ENCODE measurements around the gene HSPA4L.

Gene HSPA4L

DNA sequence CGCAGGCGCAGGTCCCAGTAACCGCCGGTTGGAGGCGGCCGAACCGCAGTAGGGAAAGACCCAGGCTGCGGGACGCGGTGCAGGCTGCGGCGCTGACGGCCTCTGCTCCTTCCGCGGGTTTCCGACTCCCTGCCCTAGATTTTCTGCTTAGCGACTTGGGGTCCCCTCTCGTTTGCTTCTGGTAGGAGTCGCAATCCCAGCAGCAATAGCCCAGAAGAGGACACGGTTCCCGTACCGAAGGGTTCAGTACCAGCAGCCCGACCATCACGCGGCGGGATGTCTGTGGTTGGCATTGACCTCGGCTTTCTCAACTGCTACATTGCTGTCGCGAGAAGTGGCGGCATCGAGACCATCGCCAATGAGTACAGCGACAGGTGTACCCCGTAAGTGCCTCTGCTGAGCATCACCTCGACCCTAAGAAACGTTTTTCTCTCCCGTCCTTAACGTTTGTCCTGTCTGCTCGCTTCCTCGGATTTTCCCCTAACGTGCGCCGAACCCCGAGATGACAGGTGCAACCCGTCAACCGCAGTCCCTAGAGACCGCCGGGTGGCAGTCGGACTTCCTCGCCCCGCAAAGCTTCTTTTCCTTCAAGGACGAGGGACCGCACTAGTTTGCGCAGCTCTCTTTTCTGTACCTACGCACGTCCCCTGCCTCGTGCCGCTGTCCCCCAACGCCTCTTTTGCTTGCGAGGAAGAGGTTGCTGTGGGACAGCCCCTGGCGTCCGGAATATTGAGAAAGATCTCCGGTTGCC lies at the start of gene HSPA4L:
Gene HSPA4L (plus strand): TSS at position 48 of the 751 bp plus-strand sequence. CDS start 229 bp downstream, at position 277.
- H3K27ac ChIP-seq (ENCODE audit: low read length) = no peak within 1 kb of the TSS
- H3K36me3 ChIP-seq (ENCODE audit: control insufficient read depth, low read depth, low read length) = no peaks in the 10 kb centered on the region
- peak within 1 kb of the TSS; percentile 90 for H3K4me3 ChIP-seq (ENCODE audit: low read length)
- peaks cover 49% of the 10 kb centered on the region for H3K27me3 ChIP-seq (ENCODE audit: control insufficient read depth, insufficient read depth, low read length)
- H3K4me1 ChIP-seq (ENCODE audit: control insufficient read depth, low read depth, low read length) = peaks cover 4% of the 10 kb centered on the region
- peak within 1 kb of the TSS; percentile 58 for H3K9ac ChIP-seq (ENCODE audit: low read length)
- H3K9me3 ChIP-seq (ENCODE audit: control insufficient read depth, low read depth, low read length) = no peaks in the 10 kb centered on the region

DNA sequence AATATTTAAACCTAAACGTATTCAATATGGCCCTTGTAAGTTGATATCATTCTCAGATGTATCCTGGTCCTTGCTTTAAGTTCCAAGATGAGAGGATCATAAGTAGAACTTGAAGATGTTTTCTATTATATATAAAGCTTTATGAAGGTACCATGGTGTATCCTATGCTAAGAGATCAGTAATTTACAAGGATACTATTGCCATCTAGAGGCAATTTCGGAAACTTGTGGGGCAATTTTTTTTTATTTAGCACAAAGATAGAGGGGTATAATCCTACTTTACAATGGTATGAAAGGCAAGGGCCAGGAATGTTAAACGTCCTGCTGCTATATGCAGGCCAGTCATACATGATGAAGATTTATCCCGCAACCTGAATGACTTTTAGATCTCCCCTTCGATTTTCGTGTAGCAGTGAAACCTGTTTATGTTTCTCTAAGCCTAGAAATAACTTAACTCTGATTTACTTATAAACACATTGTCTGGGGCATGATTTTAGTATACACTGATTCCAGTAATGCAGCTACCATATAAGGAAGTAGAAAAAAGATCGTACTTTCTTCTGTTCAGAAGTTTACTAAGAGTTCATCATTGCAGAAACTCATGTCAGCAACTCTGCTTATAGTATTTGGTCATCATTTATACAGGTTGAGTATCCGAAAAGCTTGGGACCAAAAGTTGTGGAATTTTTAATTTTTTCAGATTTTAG lies 49.3 kb upstream of the HSPA4L start:
- no peak overlapping the region for H3K27ac ChIP-seq (ENCODE audit: low read length)

DNA sequence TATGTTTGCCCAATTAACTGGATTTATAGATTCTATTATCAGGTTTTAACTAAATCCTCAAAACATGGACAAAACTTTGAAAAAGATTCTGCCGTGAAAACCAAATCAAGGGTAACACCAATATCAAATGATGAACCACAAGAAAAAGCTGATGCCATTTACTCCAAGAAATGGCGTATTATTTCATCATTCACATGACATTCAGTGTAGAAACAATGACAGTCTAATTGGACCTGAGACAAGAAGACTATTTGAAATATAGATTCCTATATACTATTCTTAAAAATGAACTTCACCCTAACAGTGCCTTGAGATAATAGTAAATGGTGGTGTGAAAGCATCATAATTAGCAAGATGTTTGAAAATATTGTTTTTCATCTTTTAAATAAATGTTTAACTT lies 47.1 kb upstream of the HSPA4L start:
- H3K9me3 ChIP-seq (ENCODE audit: control insufficient read depth, low read depth, low read length) = no peaks in the 10 kb centered on the region
- no peak overlapping the region for H3K9ac ChIP-seq (ENCODE audit: low read length)
- no peak overlapping the region for H3K4me3 ChIP-seq (ENCODE audit: low read length)
- no peak overlapping the region for H3K27ac ChIP-seq (ENCODE audit: low read length)
- H3K4me1 ChIP-seq (ENCODE audit: control insufficient read depth, low read depth, low read length) = no peaks in the 10 kb centered on the region
- H3K27me3 ChIP-seq (ENCODE audit: control insufficient read depth, insufficient read depth, low read length) = no peaks in the 10 kb centered on the region
- no peaks in the 10 kb centered on the region for H3K36me3 ChIP-seq (ENCODE audit: control insufficient read depth, low read depth, low read length)

More for the DNA sequence above, 49.3 kb upstream of the HSPA4L start:
- Histone ChIP-seq H3K9ac (ENCODE audit: low read length) (no peak overlapping the region), H3K4me3 (ENCODE audit: low read length) (no peak overlapping the region), H3K27me3 (ENCODE audit: control insufficient read depth, insufficient read depth, low read length) (no peaks in the 10 kb centered on the region), H3K9me3 (ENCODE audit: control insufficient read depth, low read depth, low read length) (no peaks in the 10 kb centered on the region), H3K36me3 (ENCODE audit: control insufficient read depth, low read depth, low read length) (no peaks in the 10 kb centered on the region), H3K4me1 (ENCODE audit: control insufficient read depth, low read depth, low read length) (no peaks in the 10 kb centered on the region)

DNA sequence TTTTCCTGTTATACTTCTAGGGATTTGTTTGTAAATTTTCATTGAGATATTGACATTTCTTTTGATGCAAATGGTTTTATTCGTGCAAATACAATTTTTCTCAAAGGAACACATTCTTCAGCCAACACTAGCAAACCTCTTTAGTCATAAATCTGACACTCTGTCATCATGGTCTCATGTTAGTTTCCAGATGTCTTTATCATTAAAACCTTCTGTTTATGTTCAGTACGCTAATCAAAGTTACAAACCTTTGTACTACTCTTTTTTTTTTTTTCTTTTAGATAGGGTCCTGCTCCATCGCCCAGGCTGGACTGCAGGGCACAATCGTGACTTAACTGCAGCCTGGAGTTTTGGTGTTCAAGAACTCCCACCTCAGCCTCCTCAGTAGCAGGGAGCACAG lies 44.8 kb upstream of the HSPA4L start:
- no peaks in the 10 kb centered on the region for H3K4me1 ChIP-seq (ENCODE audit: control insufficient read depth, low read depth, low read length)
- H3K27ac ChIP-seq (ENCODE audit: low read length) = no peak overlapping the region
- H3K4me3 ChIP-seq (ENCODE audit: low read length) = no peak overlapping the region
- H3K9ac ChIP-seq (ENCODE audit: low read length) = no peak overlapping the region
- H3K9me3 ChIP-seq (ENCODE audit: control insufficient read depth, low read depth, low read length) = no peaks in the 10 kb centered on the region
- H3K36me3 ChIP-seq (ENCODE audit: control insufficient read depth, low read depth, low read length) = no peaks in the 10 kb centered on the region
- no peaks in the 10 kb centered on the region for H3K27me3 ChIP-seq (ENCODE audit: control insufficient read depth, insufficient read depth, low read length)

DNA sequence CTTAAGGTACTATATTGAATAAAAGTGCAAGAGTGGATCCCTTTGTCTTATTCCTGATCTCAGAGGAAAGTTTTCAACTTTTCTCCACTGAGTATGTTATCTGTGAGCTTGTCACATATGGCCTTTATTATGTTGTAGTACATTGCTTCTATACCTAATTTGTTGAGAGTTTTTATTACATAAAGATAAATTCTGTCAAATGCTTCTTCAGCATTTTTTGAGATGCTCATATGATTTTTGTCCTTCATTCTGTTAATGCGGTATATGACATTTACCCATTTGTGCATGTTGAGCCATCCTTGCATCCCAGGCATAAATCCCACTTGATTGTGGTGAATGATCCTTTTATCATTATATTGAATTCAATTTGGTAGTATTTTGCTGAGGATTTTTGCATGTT lies 40.9 kb upstream of the HSPA4L start:
- H3K27me3 ChIP-seq (ENCODE audit: control insufficient read depth, insufficient read depth, low read length) = no peaks in the 10 kb centered on the region
- no peaks in the 10 kb centered on the region for H3K4me1 ChIP-seq (ENCODE audit: control insufficient read depth, low read depth, low read length)
- H3K9me3 ChIP-seq (ENCODE audit: control insufficient read depth, low read depth, low read length) = no peaks in the 10 kb centered on the region
- no peak overlapping the region for H3K9ac ChIP-seq (ENCODE audit: low read length)
- H3K36me3 ChIP-seq (ENCODE audit: control insufficient read depth, low read depth, low read length) = no peaks in the 10 kb centered on the region
- H3K27ac ChIP-seq (ENCODE audit: low read length) = no peak overlapping the region
- no peak overlapping the region for H3K4me3 ChIP-seq (ENCODE audit: low read length)

DNA sequence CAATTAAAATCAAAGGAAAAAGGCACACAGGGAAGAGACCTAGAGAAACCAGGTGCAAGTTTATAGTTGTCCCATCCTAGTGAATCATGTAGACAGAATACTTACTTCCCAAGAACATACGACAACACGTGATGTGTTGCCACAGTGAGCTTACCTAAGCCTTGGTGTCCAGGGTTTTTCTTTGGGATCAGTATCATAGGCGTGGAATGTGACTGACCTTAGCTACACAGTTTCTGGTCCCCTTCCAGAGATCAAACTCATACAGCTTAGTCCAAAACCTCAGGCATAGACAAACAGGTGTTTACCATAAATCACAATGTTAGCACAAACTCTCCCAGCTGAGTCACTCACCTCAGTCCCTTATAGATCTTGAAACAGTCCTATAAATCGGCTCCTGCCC lies 34.2 kb upstream of the HSPA4L start:
- Histone ChIP-seq H3K36me3 (ENCODE audit: control insufficient read depth, low read depth, low read length) (no peaks in the 10 kb centered on the region), H3K9ac (ENCODE audit: low read length) (no peak overlapping the region), H3K27me3 (ENCODE audit: control insufficient read depth, insufficient read depth, low read length) (no peaks in the 10 kb centered on the region), H3K9me3 (ENCODE audit: control insufficient read depth, low read depth, low read length) (no peaks in the 10 kb centered on the region), H3K4me1 (ENCODE audit: control insufficient read depth, low read depth, low read length) (no peaks in the 10 kb centered on the region), H3K4me3 (ENCODE audit: low read length) (no peak overlapping the region), H3K27ac (ENCODE audit: low read length) (no peak overlapping the region)

DNA sequence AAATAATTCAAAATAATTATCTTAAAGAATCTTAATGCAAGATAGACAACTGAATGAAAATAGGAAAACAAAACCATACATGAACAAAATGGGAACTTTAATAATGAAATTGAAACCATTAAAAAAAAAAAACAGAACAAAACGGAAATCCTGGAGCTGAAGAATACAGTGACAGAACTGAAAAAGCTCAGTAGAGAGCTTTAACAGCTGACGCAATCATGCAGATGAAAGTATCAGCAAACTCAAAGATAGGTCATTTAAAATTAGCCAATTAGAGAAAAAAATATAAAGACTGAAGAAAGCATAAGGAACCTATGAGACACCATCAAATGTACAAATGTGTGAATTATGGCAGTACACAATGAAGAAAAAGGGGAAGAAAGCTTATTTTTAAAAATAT lies 33.2 kb upstream of the HSPA4L start:
- Histone ChIP-seq H3K9me3 (ENCODE audit: control insufficient read depth, low read depth, low read length) (no peaks in the 10 kb centered on the region), H3K4me1 (ENCODE audit: control insufficient read depth, low read depth, low read length) (no peaks in the 10 kb centered on the region), H3K9ac (ENCODE audit: low read length) (no peak overlapping the region), H3K27ac (ENCODE audit: low read length) (no peak overlapping the region), H3K4me3 (ENCODE audit: low read length) (no peak overlapping the region), H3K27me3 (ENCODE audit: control insufficient read depth, insufficient read depth, low read length) (no peaks in the 10 kb centered on the region), H3K36me3 (ENCODE audit: control insufficient read depth, low read depth, low read length) (no peaks in the 10 kb centered on the region)

DNA sequence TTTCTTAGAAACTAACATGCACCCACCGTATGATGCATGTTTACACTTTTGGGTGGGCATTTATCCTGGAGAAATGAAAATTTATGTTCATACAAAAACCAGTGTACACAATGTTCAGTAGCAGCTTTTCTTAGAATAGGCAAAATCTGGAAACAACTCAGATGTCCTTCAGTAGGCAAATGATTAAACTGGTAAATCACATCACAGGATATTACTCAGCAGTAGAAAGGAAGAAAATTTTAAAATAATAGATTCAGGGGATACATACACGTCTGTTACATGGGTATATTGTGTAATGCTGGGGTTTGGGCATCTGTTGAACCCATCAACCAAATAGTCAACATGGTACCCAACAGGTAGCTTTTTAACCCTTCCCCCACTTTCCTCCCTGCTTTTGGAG lies 25.2 kb upstream of the HSPA4L start:
- Histone ChIP-seq H3K9ac (ENCODE audit: low read length) (no peak overlapping the region), H3K27ac (ENCODE audit: low read length) (no peak overlapping the region), H3K9me3 (ENCODE audit: control insufficient read depth, low read depth, low read length) (no peaks in the 10 kb centered on the region), H3K36me3 (ENCODE audit: control insufficient read depth, low read depth, low read length) (no peaks in the 10 kb centered on the region), H3K27me3 (ENCODE audit: control insufficient read depth, insufficient read depth, low read length) (no peaks in the 10 kb centered on the region), H3K4me3 (ENCODE audit: low read length) (no peak overlapping the region), H3K4me1 (ENCODE audit: control insufficient read depth, low read depth, low read length) (no peaks in the 10 kb centered on the region)

DNA sequence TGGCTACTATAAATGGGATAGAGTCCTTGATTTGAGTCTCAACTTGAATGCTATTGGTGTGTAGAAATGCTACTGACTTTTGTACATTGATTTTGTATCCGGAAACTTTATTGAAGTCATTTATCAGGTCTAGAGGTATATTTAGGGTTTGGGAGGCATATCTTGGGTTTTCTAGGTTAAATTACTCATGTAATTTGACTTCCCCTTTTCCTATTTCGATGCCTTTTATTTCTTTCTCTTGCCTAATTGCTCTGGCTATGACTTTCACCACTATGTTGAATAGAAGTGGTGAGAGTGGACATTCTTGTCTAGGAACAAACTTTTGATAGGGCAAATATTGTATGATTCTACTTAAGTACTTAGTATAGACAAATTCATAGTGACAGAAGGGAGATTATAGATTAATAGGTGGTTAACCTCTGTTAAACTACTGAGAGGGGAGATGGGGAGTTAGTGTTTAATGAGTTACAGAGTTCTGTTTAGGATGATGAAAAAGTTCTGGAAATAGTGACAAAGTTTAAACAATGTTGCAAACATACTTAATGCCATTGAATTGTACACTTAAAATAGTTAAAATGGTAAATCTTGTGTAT lies 22.8 kb upstream of the HSPA4L start:
- Histone ChIP-seq H3K27ac (ENCODE audit: low read length) (no peak overlapping the region), H3K4me3 (ENCODE audit: low read length) (no peak overlapping the region), H3K4me1 (ENCODE audit: control insufficient read depth, low read depth, low read length) (no peaks in the 10 kb centered on the region), H3K9ac (ENCODE audit: low read length) (no peak overlapping the region), H3K9me3 (ENCODE audit: control insufficient read depth, low read depth, low read length) (no peaks in the 10 kb centered on the region), H3K27me3 (ENCODE audit: control insufficient read depth, insufficient read depth, low read length) (no peaks in the 10 kb centered on the region), H3K36me3 (ENCODE audit: control insufficient read depth, low read depth, low read length) (no peaks in the 10 kb centered on the region)

DNA sequence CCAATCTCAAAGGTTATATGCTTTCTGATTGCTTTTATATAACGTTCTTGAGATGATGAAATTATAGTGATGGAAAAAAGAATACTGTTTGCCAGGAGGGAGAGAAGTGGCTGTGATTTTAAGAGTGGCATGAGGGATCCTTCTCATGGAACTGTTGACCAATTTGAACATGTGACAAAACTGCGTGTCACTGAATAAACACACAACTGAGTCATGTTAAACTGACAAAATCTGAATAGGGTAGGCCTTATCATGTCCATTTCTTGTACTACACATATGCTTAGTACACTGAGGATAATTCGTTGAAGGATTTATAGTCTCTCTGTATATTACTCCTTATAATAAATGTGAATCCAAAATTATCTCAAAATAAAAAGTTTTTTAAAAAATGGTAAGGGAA lies 22.2 kb upstream of the HSPA4L start:
- H3K36me3 ChIP-seq (ENCODE audit: control insufficient read depth, low read depth, low read length) = no peaks in the 10 kb centered on the region
- H3K4me1 ChIP-seq (ENCODE audit: control insufficient read depth, low read depth, low read length) = no peaks in the 10 kb centered on the region

DNA sequence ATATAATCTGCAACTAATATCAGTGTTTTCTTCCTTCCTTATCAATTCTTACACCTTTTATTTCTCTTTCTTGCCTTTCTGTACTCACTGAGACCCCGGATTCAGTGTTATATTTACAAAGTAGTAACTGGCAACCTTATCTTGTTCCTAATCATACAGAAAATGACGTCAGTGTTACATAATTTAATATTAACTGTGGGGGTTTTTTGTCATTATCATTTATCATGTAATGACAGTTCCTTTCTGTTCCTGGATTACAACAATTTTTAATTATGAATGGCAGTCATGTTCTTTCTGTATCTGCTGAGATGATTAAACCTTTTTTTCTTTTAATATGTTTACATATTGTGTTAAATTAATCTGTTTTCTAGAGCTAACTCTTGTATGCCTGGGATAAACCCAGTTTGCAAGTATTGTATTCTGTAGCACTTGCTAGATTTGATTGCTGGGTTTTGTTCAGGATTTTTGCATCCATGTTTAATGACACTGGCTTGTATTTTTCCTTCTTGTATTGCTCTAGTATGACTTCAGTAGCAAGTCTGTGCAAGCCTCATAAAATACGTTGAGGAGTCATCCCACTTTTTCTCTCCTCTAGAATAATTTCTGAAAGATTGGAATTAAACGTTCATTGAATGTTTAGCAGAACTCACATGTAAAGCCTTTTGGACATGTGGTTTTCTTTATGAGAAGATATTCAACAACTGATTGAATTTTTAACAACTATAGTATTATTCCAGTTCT lies 10.4 kb upstream of the HSPA4L start:
- no peak overlapping the region for H3K27ac ChIP-seq (ENCODE audit: low read length)
- no peak overlapping the region for H3K4me3 ChIP-seq (ENCODE audit: low read length)
- no peaks in the 10 kb centered on the region for H3K4me1 ChIP-seq (ENCODE audit: control insufficient read depth, low read depth, low read length)
- H3K9me3 ChIP-seq (ENCODE audit: control insufficient read depth, low read depth, low read length) = no peaks in the 10 kb centered on the region
- H3K36me3 ChIP-seq (ENCODE audit: control insufficient read depth, low read depth, low read length) = no peaks in the 10 kb centered on the region
- H3K27me3 ChIP-seq (ENCODE audit: control insufficient read depth, insufficient read depth, low read length) = no peaks in the 10 kb centered on the region
- H3K9ac ChIP-seq (ENCODE audit: low read length) = no peak overlapping the region

More for the DNA sequence above, 22.2 kb upstream of the HSPA4L start:
- H3K9ac ChIP-seq (ENCODE audit: low read length) = no peak overlapping the region
- H3K4me3 ChIP-seq (ENCODE audit: low read length) = no peak overlapping the region
- H3K9me3 ChIP-seq (ENCODE audit: control insufficient read depth, low read depth, low read length) = no peaks in the 10 kb centered on the region
- H3K27me3 ChIP-seq (ENCODE audit: control insufficient read depth, insufficient read depth, low read length) = no peaks in the 10 kb centered on the region
- H3K27ac ChIP-seq (ENCODE audit: low read length) = no peak overlapping the region

Measured in iPS-18a (cell line).